Medulla oblongata (tissue), 1 donor: ENCODE measurements around the gene LCORL.
"Not testable (repeated sequence)": the region's sequence is repeated elsewhere in the genome, so short reads cannot be mapped to it uniquely, and the experiment has no call there.

Experiments
- DNase-seq: peaks from one replicate; pipeline ENCODE4 v3.0.0-alpha.2; 2015; ENCODE audit errors: extremely low spot score

Gene LCORL

GRCh38 chr4:18020145-18020670 is 1.3 kb downstream of the LCORL start:
- DNase-seq = peak; percentile 22

DNA sequence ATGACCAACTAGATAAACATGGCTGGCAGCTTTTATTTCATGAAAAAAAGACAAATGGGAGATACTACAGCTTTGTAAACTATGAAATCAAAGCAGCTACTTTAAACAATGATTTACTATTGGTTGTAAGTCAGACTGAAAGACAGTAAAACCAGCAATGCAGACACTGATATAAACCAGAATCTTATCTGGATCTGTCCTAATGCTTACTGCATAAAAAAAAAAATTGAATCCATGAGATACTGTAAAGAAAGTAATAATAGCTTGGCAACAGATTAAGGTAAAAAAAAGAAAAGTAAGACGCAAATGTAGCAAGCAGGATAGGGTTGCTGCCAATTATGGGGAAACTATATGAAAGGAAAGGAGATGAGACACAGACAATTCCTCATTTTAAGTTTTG is 7.3 kb downstream of the LCORL start:
- no peak for DNase-seq

DNA sequence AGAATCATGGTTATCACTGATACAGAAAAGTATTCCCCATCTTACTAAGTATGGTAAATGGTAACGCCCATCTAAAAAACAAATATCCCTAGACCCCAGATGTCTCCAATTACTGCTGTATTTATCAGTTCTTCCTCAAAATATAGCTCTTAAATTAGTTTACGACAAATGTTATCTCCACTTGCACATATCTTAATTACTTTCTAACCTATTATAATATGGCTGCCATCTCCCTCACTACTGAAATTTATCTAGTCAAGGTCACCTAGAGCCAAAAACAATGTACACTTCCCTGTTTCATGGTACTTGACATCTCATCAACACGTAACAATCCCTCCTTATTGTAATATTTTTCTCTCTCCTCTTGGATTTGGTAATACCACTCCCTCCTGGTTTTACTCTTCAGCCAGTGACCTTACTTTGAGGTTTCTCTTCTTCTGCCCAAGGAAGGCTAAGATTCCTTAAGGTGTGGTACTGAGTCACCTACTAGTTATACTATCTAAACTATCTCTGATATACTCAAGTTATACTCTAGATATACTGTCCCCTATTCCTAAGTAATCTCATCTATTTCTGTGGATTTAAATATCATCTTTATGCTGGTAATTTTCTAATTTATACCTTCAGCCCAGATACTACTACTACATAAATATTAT is 8.6 kb downstream of the LCORL start:
- no peak for DNase-seq

DNA sequence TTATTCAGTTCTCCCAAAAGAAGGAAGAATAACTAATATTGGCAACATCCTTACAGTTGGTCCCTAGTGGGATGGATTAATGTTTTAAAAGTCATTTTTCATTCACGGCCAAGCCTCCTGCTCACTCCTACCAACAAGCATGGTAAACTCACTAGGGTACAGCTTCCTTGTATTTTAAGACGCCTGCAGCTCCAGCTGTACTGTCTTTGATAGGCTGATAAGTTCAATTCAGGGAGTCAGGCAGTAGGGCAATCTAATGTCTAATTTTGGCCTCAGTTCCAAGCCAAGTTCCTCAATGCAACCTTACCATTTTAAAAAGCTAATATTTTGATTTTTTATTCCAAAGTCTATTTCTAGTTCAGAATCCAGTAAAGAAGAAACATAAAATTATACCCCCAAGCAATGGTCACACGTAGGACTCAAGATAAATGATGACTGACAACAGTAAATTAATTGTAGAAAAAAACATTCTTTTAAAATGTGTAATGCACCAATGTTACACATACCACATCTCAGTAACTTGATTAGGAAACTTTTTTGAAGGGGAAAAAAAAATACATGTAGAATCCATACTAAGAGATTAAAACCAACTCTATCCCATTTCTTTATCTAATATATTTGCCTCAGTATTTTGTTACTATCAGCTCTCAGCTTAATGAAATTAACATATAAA is 9.3 kb downstream of the LCORL start:
- DNase-seq = no peak

DNA sequence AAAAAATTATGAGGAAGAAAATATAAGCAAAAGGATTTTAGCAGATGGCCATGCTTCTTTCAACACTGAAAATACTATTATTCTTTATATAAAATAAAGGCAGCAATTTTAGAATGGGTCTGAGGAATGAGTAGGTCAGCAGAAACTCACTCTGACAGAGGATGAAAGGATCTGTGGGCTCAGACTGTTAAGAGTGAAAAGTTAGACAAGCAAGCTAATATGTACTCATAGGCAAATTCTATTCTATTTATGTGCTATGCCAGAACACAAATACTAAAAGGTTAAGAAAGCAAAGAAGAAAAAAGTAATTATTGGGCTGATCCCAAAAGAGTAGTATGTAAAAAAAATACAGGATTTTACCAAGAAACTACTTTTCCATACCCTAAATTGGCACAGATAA is 13.9 kb downstream of the LCORL start:
- DNase-seq = no peak

- DNase-seq = not testable (repeated sequence)
Observed at GRCh38 chr4:18006432-18006831, 15.1 kb downstream of the LCORL start.

GRCh38 chr4:17997129-17997528 is 24.4 kb downstream of the LCORL start:
- no peak for DNase-seq

DNA sequence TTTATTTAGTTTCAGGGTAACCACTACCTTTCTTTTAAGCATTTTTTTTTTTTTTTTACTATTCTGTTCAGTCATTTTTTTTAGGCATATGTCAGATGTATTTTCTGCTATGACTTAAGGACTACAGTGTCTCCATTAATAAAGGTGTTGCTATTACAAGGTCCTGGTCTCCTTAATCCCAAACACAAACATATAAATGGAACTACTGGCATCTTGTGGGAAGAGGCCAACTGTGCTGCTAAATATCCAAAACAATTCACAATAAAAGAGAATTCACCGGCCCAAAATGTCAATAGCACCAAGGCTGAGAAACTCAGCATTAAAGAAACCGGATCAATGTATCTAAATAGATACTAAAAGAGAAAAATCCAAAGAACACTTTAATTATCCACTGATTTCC is 26.4 kb downstream of the LCORL start:
- no peak for DNase-seq

DNA sequence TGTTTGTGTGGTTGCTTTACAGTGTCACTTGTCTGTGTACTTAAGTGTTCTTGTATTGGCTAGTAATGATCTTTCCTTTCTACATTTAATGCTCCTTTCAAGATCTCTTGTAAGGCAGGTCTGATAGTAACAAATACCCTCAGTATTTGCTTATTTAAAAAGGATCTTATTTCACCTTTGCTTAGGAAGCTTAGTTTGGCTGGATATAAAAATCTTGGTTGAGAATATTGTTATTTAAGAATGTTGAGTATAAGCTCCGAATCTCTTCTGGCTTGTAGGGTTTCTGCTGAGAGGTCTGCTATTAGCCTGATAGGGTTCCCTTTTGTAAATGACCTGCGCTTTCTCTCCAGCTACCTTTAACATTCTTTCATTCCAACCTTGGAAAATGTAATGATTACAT is 35.7 kb downstream of the LCORL start:
- no peak for DNase-seq

- no peak for DNase-seq
Observed at GRCh38 chr4:17981063-17981462, 40.5 kb downstream of the LCORL start.

DNA sequence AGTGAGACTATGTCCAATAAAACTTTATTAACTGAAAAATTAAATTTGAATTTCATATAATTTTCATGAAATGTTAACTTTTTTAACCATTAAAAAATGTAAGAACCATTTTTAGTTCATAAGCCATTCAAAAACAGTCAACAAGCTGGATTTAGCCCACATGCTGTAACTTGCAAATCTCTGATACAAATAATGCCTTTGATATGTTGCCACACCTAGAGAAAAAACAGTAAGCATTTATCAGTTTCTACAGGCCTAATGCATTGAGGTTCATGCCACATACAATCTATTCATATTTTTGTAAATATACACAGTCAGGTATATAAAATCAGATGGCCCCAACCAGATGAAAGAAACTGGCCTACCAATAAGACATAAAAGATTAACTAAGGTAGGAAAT is 52.8 kb downstream of the LCORL start:
- no peak for DNase-seq

- no peak for DNase-seq
Observed at GRCh38 chr4:17967078-17967477, 54.5 kb downstream of the LCORL start.

DNA sequence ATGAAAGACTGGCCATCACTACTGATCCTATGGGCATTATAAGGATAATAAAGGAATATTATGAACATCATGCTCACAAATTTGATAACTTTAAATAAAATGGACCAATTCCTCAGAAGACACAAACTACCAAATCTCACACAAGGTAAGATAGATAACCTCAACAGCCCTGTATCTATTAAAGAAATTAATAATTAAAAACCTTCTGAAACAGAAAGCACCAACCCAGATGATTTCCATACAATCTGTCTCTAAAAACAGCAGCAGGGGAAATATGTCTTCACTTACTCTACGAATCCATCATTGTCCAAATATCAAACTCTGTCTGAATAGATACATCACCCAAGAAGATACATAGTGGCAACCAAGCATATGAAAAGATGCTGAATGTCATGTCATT is 55.2 kb downstream of the LCORL start:
- DNase-seq = no peak

GRCh38 chr4:17964576-17964975 is 57.0 kb downstream of the LCORL start:
- DNase-seq = no peak

GRCh38 chr4:17962171-17962570 is 59.4 kb downstream of the LCORL start:
- DNase-seq = no peak

DNA sequence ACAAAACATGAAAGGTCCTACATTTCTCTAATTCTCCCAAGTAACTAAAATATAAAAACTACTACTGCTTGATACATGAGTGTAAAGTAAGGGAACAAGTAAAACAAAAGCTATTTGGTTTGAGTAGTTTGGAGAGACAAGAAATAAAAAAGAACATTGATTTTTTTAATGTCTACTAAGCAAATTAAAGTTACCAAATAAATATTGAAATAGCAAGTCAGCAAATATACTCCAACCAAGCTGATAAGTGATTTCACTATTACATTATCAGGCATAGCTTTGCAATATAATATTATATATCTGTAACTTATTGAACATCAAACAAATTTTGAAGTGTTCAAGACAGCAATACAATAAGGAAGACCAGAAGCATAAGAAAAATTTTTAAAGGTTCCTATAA is 60.3 kb downstream of the LCORL start:
- no peak for DNase-seq

DNA sequence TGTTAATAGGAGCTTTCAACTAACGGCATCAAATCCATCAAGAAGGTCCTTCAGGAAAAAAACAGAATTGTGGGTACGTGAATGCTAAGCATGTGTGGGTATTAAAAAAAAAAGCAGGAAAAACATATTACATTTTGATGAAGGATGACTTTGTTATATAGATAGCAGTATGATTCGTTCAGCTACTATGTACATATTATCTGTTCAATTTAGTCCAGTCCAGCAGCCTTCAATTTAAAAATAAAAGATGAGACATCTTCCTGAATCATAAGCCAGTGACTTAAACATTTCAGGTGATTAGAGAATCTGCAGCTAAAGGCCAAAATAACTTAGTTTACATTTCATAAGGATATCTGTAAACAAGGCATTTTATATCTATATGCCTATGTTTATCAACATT is 63.4 kb downstream of the LCORL start:
- no peak for DNase-seq

- no peak for DNase-seq
Observed at GRCh38 chr4:17957688-17958087, 63.9 kb downstream of the LCORL start.

GRCh38 chr4:17956245-17956644 is 65.3 kb downstream of the LCORL start:
- no peak for DNase-seq

DNA sequence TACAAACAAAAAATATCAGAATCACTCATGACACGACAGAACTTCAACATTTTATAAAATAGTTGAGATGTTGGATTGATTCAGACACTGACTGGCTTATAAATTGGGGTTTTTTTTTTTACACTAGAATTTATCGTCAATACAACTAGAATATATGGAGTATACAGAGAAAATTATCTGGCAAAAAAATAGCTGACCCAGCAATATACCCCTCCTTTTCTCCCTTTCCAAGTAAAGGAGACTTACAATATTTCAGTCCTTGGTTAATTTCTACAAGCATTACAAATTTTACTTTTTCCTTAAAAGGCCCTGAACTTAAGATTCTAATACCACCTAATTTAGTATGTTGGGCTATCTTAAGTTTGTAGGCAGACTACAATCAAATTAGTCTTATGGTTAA is 76.3 kb downstream of the LCORL start:
- DNase-seq = no peak

GRCh38 chr4:17941731-17942130 is 79.8 kb downstream of the LCORL start:
- no peak for DNase-seq

DNA sequence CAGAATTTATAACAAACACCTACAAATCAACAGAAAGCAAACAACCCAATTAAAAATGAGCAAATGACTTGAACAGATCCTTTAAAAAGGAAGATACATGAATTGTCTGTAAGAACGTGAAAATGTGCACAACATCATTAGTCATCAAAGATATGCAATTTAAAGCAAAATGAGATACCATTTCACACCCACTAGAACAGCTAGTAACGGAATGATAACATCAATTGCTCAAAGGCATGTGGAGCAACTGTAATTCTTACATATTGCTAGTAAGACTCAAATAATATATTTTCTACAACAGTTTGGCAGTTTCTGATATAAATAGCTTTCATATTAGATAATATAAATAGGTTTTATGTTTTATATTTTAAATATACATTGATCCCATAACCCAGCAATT is 82.5 kb downstream of the LCORL start:
- no peak for DNase-seq

DNA sequence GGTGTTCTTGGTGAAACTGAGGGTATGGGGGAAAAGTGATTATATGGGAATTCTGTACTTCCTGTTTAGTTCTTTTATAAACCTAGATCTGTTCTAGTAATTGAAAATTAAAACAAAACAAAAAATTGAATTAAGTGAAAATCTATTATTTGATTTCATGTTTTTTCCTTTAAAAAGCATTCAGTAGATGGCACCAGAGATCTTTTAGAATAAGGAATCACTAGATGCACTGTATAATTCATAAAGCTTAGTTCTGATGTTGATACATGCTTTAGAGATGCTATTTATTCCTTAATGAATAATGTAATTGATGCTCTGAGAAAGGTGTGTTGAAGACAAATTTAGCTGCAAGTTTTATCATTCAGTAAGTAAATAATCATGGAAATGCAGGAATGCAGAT is 87.3 kb downstream of the LCORL start:
- no peak for DNase-seq

GRCh38 chr4:17933126-17933525 is 88.4 kb downstream of the LCORL start:
- no peak for DNase-seq
